KMS-11 (cell line): ENCODE measurements around the gene RNF222.

Source experiments
- H2AFZ ChIP-seq: fragments of 200-600 bp; sonication (generic); 2 replicates; pipeline ENCODE4 v1.6.1; 2016; ENCODE audit warnings: antibody characterized with exemption, mixed run types, low read depth
- H3K27ac ChIP-seq: fragments of 200-600 bp; sonication (generic); 2 replicates; pipeline ENCODE4 v1.6.1; 2016; ENCODE audit warnings: mild to moderate bottlenecking, mixed run types
- H3K27me3 ChIP-seq: fragments of 200-600 bp; sonication (generic); 2 replicates; pipeline ENCODE4 v1.6.1; 2017; ENCODE audit warnings: mild to moderate bottlenecking, low read depth, mixed run types, moderate library complexity; ENCODE audit not compliant: insufficient read depth
- H3K36me3 ChIP-seq: fragments of 200-600 bp; sonication (generic); 2 replicates; pipeline ENCODE4 v1.6.1; 2017; ENCODE audit warnings: mild to moderate bottlenecking, mixed run types; ENCODE audit not compliant: insufficient read depth
- H3K4me1 ChIP-seq: fragments of 200-600 bp; sonication (generic); 2 replicates; pipeline ENCODE4 v1.6.1; 2016; ENCODE audit warnings: mild to moderate bottlenecking, low read depth, mixed run types; ENCODE audit not compliant: poor library complexity, severe bottlenecking
- H3K4me2 ChIP-seq: fragments of 200-600 bp; sonication (generic); 2 replicates; pipeline ENCODE4 v1.7.0; 2016; ENCODE audit warnings: mild to moderate bottlenecking, mixed run types
- H3K4me3 ChIP-seq: fragments of 200-600 bp; sonication (generic); IDR thresholded peaks from 2 replicates; pipeline ENCODE4 v1.6.1; 2017; ENCODE audit warnings: low read depth, low read length, mixed read lengths; ENCODE audit not compliant: insufficient read depth
- H3K79me2 ChIP-seq: fragments of 200-600 bp; sonication (generic); 2 replicates; pipeline ENCODE4 v1.6.1; 2016; ENCODE audit warnings: low read depth, mixed run types; ENCODE audit not compliant: insufficient read depth
- H3K9ac ChIP-seq: fragments of 200-600 bp; sonication (generic); 2 replicates; pipeline ENCODE4 v1.6.1; 2016; ENCODE audit warnings: mild to moderate bottlenecking, mixed run types
- H4K20me1 ChIP-seq: fragments of 200-600 bp; sonication (generic); 2 replicates; pipeline ENCODE4 v1.6.1; 2016; ENCODE audit warnings: mild to moderate bottlenecking, mixed run types; ENCODE audit not compliant: insufficient read depth
- TF ChIP-seq, protein P1 (sequence below): fragments of 200-600 bp; sonication (generic); conservative IDR thresholded peaks from 2 replicates; pipeline ENCODE4 v1.6.1; 2017; ENCODE audit warnings: low read depth, mild to moderate bottlenecking, antibody characterized with exemption, low read length, moderate library complexity, mixed read lengths

RNF222 gene

DNA sequence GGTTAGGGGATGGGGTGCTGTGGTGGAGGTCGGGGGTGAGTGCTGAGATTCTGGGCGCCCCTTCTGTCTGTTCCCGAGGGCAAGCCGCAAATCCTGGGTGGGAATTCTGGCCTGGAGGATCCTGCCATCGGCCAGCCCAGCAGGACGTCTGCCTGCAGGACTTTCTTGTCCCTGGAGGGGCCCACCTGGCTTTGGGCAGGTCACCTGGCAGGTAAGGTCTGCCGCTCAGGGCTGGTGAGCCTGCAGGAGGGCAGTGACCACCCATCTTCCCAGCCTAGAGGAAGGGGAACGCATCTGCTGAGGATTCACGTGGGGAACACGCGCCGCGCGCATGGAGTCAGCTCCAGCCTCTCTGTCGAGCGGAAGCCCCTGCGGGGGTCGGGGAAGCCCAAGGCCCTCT lies 5.4 kb downstream of the RNF222 start:
- Histone ChIP-seq H3K4me3 (no peak overlapping the region), H3K9ac (no peak overlapping the region), H3K27me3 (no peaks in the 10 kb centered on the region), H3K4me2 (no peak overlapping the region), H3K36me3 (no peaks in the 10 kb centered on the region), H4K20me1 (no peaks in the 10 kb centered on the region), H3K4me1 (no peaks in the 10 kb centered on the region), H3K79me2 (no peaks in the 10 kb centered on the region), H2AFZ (no peak overlapping the region), H3K27ac (no peak overlapping the region)
- TF ChIP-seq, protein P1, sequence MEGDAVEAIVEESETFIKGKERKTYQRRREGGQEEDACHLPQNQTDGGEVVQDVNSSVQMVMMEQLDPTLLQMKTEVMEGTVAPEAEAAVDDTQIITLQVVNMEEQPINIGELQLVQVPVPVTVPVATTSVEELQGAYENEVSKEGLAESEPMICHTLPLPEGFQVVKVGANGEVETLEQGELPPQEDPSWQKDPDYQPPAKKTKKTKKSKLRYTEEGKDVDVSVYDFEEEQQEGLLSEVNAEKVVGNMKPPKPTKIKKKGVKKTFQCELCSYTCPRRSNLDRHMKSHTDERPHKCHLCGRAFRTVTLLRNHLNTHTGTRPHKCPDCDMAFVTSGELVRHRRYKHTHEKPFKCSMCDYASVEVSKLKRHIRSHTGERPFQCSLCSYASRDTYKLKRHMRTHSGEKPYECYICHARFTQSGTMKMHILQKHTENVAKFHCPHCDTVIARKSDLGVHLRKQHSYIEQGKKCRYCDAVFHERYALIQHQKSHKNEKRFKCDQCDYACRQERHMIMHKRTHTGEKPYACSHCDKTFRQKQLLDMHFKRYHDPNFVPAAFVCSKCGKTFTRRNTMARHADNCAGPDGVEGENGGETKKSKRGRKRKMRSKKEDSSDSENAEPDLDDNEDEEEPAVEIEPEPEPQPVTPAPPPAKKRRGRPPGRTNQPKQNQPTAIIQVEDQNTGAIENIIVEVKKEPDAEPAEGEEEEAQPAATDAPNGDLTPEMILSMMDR, result no peak

DNA sequence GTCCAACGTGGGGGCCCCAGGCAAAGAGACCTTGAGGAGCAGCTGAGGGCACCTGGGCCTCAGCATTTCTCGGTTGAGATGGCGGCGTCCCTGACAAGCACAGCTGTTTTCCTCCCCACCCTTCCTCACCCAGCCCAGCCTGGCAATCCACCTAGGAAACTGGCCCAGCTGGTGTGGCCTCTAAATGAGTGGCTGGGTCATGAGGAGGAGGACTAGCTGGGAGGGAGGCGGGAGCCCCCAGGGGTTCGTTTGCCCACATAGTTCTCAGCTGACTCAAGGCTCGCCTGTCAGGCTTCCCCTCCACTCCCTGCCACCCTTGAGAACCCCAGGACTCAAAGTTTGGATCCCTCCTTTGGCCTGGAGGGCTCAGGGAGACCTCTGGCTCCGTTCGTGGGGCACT lies 5.9 kb downstream of the RNF222 start:
- no peak overlapping the region for H3K4me3 ChIP-seq
- no peak overlapping the region for H3K9ac ChIP-seq
- H2AFZ ChIP-seq, result no peak overlapping the region
- no peaks in the 10 kb centered on the region for H3K27me3 ChIP-seq
- TF ChIP-seq, protein P1, result no peak
- no peaks in the 10 kb centered on the region for H3K79me2 ChIP-seq
- no peak overlapping the region for H3K4me2 ChIP-seq
- no peak overlapping the region for H3K27ac ChIP-seq
- no peaks in the 10 kb centered on the region for H3K4me1 ChIP-seq
- H3K36me3 ChIP-seq, result no peaks in the 10 kb centered on the region
- H4K20me1 ChIP-seq, result no peaks in the 10 kb centered on the region

DNA sequence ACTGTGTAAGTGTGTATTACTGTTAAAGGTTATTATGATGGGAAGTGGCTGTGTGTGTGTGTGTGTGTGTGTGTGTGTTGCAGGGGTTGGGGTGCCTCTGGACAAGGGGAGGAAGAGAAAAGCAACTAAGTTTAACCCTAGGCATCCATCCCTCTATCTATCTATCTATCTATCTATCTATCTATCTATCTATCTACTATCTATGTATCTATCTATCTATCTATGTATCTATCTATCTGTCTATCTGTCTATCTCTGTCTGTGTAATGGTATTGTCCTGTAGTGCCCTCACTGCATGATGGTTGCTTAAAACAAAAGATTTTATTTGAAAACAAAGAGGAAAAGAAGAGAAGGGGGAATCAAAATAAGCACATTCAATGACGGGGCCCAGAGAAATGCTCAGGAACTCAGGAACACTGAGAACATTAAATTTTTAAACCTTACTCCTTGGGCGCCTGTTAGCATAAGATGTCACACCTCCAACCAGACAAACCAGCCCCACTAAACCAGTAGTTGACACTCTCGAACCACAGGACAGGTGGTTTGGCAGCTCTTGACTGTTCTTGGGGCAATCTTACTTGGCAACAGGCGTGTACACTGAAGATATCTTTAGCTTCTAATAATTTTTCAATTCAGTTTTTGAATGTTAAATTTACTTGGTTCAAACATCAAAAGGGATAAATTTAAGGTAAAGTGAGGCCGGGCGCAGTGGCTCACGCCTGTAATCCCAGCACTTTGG lies 9.5 kb downstream of the RNF222 start:
- Histone ChIP-seq H3K27ac (no peak overlapping the region), H3K79me2 (no peaks in the 10 kb centered on the region), H4K20me1 (no peaks in the 10 kb centered on the region), H3K27me3 (no peaks in the 10 kb centered on the region), H2AFZ (no peak overlapping the region), H3K4me2 (no peak overlapping the region), H3K36me3 (no peaks in the 10 kb centered on the region), H3K4me3 (no peak overlapping the region), H3K4me1 (no peaks in the 10 kb centered on the region), H3K9ac (no peak overlapping the region)
- TF ChIP-seq, protein P1, result no peak

DNA sequence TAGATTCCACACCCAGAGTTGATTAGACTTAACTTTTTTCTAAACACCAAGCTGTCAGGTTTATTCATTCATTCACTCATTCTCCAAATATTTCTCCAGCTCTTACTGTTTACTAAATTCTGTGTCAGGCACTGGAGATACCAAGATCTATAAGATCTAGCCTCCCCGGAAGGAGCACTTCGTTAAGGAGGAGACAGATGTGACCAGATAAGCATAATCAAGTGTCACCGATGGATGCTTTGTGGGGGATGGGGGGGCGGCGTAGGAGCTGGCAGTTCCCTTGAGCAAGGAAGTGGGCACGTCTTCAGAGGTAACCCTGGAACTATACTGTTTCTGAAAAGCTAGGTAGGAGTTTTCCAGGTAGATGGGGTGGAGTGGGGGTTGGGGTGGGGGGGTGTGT lies 10.8 kb downstream of the RNF222 start:
- Histone ChIP-seq H3K27ac (no peak overlapping the region), H4K20me1 (no peaks in the 10 kb centered on the region), H3K79me2 (peaks cover 9% of the 10 kb centered on the region), H3K4me2 (no peak overlapping the region), H3K4me3 (no peak overlapping the region), H3K36me3 (no peaks in the 10 kb centered on the region), H2AFZ (no peak overlapping the region), H3K9ac (no peak overlapping the region), H3K27me3 (no peaks in the 10 kb centered on the region), H3K4me1 (no peaks in the 10 kb centered on the region)
- TF ChIP-seq, protein P1, result no peak
